Activated CD4-positive, alpha-beta T cell treated with anti-CD3 and anti-CD28 coated beads, Interleukin-2, amount 50 U/mL, for 48 hours (primary cell): ENCODE data around the gene CENPH.
"Not testable (repeated sequence)": the region's sequence is repeated elsewhere in the genome, so short reads cannot be mapped to it uniquely, and the experiment has no call there.

Experiments
- DNase-seq, 2 experiments: peaks; one replicate each; pipeline ENCODE4 v3.0.0-alpha.2; 2020

CENPH gene, protein sequence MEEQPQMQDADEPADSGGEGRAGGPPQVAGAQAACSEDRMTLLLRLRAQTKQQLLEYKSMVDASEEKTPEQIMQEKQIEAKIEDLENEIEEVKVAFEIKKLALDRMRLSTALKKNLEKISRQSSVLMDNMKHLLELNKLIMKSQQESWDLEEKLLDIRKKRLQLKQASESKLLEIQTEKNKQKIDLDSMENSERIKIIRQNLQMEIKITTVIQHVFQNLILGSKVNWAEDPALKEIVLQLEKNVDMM

DNA sequence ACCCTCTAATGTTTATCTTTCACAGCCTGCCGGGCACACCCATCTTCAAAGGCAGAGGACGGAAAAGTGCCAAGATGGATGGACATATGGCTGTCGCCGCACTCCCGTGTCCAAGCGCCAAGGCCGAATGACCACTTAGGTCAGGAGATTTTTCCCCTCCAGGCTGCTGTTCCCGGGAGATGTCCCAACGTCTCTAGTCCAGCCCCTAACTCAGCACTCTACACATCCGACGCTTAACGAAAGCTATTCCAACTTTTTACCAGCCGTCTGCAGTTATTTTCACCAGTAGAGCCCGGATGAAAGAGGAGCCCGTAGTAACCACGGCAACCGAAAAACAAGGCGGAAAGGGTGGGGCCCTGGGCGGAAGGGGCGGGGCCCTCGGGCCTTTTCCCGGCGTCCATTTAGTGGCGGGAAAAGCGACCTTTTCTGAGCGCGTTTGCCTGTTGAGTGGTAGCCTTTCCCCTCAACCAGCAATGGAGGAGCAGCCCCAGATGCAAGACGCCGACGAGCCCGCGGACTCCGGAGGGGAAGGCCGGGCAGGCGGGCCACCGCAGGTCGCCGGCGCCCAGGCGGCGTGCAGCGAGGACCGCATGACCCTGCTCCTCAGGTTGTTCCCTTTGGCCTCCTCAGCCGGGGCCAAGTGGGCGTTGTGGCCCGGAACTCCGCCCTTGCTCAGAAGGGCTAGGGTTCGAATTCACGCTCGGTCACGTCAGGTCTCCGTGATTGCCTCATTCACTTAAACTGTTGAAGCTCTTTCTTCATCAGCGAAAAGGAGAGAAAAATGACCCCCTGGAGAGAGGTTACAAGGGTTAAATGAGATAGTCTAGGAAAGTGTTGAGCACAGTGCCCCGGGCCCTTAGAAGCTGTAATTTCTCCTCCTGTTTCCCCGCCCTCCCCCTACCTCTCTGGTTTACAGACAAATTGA is at the start of gene CENPH:
CENPH (plus strand) TSS at position 422 of the 925 bp plus-strand sequence; CDS start at position 474, 52 bp downstream.
- peak; percentile 94 to 96 for DNase-seq

DNA sequence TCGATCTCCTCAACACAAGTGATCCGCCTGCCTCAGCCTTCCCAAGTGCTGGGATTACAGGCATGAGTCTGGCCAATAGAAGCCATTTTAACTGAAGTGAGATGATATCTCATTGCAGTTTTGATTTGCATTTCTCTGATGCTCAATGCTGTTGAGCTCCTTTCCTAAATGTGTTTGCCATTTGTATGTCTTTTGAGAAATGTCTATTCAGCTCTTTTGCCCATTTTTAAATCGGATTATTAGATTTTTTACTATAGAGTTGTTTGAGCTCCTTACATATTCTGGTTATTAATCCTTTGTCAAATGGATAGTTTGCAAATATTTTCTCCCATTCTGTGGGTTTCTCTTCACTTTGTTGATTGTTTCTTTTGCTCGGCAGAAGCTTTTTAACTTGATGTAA is 49.1 kb upstream of the CENPH start:
- not testable (repeated sequence) for DNase-seq

DNA sequence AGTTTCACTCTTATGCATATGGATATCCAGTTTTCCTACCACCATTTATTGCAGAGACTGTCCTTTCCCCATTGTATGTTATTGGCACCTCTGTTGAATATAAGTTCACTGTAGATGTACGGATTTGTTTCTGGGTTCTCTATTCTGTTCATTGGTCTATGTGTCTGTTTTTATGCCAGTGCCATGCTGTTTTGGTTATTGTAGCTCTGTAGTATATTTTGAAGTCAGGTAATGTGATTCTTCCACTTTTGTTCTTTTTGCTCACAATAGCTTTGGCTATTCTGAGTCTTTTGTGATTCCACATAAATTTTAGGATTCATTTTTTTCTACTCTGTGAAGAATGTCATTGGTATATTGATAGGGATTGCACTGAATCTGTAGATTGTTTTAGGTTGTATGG is 48.6 kb upstream of the CENPH start:
- DNase-seq, result no peak

DNA sequence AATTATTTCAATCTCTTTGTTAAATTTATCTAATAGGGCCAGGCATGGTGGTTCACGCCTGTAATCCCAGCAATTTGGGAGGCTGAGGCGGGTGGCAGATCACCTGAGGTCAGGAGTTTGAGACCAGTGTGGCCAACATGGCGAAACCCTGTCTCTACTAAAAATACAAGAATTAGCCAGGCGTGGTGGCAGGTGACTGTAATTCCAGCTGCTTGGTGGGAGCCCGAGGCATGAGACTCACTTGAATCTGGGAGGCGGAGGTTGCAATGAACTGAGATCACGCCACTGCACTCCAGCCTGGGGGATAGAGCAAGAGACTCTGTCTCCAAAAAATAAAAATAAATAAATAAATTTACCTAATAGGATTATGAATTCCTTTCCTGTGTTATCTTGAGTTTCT is 40.8 kb upstream of the CENPH start:
- DNase-seq, result not testable (repeated sequence)

DNA sequence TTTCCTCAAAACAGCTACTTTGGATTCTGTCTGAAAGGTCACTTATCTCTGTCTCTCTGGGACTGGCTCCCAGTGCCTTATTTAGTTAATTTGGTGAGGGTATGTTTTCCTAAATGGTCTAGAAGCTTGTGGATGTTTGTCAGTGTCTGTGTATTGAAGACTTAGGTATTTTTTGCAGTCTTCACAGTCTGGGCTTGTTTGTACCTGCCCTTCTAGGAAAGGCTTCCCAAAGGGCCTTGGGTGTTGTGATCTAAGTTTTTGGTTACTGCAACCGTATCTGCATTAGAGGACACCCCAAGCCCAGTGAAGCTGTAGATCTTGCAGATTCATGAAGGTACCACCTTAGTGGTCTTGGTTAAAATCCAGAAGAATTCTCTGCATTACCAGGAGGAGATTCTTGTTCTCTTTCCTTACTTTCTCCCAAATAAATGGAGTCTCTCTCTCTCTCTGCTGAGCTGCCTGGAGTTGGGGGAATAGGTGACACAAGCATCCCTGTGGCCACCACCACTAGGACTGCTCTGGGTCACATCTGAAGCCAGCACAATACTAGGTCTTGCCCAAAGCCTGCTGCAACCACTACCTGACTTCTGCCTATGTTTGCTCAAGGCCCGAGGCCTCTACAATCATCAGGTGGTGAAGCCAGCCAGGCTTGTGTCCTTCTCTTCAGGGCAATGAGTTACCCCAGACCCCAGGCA is 40.3 kb upstream of the CENPH start:
- DNase-seq, result no peak

DNA sequence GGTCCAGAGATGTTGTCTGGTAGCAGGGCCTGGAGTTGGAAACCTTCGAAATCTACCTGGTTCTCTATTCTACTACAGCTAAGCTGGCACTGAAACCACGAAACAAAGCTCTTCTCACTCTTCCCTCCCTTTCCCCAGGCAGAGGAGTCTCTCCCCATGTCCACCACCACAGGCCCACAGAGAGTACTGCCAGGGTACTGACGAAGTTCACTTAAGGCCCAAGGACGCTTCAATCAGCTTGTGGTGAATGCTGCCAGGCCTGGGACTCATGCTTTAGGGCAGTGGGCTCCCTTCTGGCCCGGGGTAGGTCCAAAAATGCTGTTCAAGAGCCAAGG is 39.7 kb upstream of the CENPH start:
- no peak for DNase-seq

DNA sequence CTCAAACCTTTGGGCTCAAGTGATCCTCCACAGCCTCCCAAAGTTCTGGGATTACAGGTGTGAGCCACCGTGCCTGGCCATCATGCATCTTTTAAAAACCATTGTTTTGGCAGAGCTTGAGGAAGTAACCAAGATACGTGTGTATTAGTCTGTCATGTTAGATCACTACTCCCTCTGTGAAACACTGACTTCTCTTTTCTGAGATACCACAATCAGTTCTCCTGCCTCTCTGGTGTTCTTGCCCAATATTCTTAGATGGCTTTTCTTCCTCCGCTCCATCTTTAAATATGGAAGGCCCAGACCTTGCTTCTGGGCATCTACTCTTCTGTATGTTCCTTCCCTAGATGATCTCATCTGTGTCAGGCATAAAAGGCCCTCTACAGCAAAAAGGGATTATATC is 36.7 kb upstream of the CENPH start:
- no peak for DNase-seq

DNA sequence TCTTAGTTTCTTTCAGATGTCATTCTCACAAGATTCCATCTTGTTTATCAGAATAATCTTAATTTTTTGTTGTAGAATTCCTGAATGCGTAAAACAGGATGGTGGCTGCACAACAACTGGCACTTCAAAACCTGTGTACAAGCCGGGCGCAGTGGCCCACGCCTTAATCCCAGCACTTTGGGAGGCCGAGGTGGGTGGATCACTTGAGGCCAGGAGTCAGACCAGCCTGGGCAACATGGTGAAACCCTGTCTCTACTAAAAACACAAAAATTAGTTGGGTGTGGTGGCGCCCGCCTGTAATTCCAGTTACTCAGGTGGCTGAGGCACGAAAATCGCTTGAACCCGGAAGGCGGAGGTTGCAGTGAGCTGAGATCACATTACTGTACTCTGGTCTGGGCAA is 32.9 kb upstream of the CENPH start:
- no peak for DNase-seq

DNA sequence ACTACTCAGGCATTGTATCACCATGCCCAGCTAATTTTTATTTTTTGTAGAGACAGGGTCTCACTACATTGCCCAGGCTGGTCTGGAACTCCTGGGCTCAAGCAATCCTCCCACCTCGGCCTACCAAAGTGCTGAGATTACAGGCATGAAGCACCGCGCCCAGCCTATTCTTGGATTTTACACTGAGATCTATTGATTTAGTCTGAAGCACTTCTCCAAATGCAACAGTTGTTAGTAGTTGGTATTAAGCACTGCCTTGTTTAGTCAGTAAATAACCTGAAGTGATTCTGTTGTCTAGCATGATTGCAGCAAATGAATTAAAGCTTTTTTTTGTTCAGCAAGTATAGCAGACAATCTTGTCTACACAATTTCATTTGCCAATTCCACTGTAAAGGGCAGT is 31.3 kb upstream of the CENPH start:
- DNase-seq, result no peak

DNA sequence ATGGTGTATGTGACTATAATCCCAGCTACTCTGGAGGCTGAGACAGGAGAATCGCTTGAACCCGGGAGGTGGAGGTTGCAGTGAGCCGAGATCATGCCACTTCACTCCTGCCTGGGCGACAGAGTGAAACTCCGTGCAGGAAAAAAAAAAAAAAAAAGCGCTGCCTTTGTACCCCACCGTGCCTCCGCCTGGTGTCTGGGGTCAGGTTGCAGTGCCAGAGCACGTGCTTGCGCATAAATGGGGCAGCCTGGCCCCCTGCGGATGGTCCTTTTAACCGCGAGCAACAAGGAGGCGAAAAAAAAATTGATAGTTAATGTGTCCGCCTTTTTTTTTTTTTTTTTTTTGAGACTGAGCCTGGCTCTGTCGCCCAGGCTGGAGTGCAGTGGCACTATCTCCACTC is 28.7 kb upstream of the CENPH start:
- no peak for DNase-seq

DNA sequence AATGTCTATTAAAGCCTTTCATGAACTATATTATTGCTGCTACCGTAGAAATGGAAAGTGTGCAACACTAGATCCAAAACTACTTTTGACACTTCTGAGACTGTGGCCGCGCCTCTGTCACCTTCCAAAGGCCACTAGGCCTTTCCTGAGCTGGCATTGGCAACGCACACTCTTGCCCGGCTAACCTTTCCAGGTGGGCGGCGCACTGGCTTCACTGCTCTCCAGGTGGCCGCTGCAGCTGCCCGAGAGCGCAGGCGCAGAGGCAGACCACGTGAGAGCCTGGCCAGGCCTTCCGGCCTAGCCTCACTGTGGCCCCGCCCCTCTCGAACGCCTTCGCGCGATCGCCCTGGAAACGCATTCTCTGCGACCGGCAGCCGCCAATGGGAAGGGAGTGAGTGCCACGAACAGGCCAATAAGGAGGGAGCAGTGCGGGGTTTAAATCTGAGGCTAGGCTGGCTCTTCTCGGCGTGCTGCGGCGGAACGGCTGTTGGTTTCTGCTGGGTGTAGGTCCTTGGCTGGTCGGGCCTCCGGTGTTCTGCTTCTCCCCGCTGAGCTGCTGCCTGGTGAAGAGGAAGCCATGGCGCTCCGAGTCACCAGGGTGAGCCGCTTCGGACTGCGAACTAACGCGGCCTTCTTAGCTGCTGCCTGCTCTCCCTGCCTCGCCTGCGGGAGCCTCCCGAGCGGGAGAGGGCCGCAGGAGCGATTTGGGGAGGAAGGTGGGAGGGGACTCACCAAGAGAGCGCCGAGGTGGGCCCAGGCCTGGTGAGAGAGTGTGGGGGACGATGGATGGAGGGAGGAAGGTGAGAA is 22.5 kb upstream of the CENPH start, which contains the start of gene CCNB1:
CCNB1 (plus strand) TSS at position 465 of the 807 bp plus-strand sequence; CDS start at position 578, 113 bp downstream.
- peak; percentile 99 for DNase-seq

DNA sequence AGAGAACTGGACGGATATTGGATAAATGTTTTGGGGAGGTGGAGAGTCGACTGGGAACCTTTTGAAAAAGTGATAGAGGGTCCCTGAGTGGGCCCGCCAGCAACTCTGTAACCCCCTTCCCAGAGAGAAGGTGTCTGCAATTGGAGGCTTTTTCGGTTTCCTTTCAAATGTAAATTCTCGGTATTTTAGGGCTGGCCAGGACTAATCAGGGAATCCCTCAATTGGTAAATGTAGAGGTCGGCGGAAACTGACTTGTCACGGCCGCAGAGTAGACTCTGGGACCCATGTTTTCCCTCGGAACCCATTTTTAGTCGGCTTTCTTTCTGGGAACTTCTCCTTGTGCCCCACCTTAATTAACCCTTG is 21.9 kb upstream of the CENPH start:
- no peak for DNase-seq

DNA sequence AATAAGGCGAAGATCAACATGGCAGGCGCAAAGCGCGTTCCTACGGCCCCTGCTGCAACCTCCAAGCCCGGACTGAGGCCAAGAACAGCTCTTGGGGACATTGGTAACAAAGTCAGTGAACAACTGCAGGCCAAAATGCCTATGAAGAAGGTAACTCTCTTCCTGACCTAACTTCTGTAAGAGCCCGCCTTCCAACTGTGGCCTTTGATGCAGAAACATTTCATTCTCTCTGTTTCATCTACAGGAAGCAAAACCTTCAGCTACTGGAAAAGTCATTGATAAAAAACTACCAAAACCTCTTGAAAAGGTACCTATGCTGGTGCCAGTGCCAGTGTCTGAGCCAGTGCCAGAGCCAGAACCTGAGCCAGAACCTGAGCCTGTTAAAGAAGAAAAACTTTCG is 21.5 kb upstream of the CENPH start:
- no peak for DNase-seq

DNA sequence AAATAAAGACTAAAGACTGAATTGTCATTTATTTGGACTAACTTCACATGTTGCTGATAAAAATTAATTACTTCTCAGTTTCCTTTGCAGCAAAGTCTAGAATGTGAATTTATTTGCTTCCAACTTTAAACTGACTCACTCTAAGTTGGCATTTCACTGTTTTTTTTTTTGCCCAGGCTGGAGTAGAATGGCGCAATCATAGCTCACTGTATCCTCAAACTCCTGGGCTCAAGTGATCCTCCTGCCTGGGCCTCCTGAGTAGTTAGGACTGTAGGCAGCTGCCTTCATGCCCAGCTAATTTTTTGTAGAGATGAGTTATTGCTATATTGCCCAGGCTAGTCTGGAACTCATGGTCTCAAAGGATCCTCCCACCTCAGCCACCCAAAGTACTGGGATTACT is 18.9 kb upstream of the CENPH start:
- DNase-seq, result no peak

DNA sequence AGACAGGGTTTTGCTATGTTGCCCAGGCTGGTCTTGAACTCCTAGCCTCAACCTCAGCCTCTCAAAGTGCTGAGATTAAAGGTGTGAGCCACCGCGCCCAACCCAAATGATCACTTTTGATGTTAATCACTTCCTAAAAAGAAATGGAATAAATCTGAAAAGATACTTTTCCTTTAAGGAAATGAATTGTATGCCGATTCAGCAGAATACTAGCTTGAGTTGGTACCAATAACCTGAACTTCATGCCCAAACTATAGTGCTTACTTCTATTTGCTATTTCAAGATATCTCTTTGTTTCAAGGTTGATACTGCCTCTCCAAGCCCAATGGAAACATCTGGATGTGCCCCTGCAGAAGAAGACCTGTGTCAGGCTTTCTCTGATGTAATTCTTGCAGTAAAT is 18.4 kb upstream of the CENPH start:
- DNase-seq, result no peak

DNA sequence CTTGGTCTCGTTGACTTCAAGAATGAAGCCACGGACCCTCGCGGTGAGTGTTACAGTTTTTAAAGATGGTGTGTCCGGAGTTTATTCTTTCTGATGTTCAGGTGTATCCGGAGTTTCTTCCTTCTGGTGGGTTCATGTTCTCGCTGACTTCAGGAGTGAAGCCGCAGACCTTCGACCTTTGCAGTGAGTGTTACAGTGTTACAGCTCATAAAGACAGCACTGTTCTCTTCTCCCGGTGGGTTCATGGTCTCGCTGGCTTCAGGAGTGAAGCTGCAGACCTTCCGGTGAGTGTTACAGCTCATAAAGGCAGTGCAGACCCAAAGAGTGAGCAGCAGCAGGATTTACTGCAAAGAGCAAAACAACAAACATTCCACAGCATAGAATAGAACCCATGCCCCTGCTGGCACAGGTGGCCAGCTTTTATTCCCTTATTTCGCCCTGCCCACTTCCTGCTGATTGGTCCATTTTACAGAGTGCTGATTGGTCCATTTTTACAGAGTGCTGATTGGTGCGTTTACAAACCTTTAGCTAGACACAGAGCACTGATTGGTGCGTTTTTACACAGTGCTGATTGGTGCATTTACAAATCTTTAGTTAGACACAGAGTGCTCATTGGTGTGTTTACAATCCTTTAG is 7.6 kb upstream of the CENPH start:
- DNase-seq, result not testable (repeated sequence)

DNA sequence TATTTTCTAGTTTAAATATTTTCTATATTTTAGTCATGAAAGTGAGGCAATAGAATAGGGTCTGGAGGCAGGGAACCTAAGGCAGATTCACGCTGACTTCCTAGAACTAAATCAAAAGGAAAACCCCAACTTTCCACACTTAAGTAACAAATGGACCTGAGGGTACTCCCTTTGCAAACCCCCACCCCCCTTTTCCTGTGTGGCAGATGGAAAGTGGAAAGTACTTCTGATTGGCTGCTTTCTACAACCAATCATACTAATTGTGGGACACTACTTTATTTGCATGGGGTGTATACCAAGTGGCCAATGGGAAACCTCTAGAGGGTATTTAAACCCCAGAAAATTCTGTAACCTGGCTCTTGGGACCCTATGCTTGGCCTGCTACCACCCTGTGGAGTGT is 4.8 kb upstream of the CENPH start:
- no peak for DNase-seq

DNA sequence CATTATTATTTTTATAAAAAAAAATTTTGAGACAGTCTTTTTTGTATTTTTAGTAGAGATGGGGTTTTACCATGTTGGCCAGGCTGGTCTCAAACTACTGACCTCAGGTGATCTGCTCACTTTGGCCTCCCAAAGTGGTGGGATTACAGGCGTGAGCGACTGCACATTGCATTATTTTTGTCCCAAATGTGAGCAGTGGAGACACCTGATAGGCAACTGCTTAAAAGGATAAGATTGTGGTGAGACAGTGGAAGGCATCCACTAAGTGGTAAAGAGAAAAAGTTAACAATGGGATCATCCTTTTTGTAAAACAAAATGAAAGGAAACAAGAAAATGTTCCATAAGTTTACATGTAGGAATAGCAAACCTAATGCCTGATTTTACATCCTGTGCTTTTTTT is 2.0 kb upstream of the CENPH start:
- no peak for DNase-seq

DNA sequence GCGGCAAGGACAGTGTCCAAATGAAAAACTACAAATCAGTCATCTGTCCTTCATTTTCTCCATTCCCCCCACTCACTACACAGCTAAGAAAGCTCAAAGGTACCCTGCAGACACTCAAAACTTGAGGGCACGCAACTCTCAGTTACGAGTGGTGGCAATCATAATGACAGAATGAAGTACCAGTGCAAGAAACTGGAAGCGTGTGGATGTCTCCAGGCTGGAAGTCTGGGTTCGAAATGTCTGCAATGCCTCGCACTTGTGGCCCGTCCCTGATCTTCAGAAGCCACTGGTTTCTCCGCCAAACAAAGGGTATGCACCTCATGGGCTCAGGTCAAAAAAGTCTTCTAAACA is 597 bp upstream of the CENPH start:
- DNase-seq, result no peak

DNA sequence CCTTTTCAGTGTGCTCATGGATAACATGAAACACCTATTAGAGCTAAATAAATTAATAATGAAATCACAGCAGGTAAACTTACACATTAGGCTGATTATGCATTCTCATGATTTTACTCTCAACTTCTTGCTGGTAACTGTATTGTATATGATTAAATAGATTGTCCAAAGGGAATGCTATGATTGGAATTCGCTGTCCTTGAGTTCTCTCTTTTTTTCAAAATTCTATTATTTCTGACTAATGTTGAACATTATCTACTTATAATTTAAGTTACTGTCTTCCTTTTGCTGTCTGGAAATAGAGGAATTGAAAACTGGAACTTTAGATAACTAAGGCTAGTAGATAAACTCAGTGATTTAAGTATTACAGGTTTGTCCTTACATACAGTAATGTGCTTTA is 13.1 kb downstream of the CENPH start:
- no peak for DNase-seq

DNA sequence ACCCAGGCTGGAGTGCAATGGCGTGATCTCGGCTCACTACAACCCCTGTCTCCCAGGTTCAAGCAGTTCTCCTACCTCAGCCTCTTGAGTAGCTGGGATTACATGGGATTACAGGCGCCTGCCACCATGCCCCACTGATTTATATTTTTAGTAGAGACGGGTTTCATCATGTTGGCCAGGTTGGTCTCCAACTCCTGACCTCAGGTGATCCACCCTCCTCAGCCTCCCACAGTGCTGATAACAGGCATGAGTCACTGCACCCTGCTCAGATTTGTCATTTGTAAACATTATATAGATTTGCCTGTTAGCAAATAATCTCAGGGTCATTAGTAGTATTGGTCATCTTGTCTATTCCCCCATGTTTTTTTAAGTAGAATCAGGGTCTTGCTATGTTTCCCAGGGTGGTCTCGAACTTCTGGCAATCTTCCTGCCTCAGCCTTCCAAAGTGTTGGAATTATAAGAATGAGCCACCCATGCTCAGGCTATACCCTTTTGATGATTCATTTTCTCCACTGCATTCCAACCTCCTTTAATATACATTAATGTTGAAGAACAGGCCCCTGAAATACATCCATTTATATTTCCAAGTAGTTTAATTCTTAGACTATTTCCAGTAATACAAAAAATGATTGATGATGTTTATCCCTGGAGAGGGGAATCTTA is 17.3 kb downstream of the CENPH start:
- DNase-seq, result no peak

DNA sequence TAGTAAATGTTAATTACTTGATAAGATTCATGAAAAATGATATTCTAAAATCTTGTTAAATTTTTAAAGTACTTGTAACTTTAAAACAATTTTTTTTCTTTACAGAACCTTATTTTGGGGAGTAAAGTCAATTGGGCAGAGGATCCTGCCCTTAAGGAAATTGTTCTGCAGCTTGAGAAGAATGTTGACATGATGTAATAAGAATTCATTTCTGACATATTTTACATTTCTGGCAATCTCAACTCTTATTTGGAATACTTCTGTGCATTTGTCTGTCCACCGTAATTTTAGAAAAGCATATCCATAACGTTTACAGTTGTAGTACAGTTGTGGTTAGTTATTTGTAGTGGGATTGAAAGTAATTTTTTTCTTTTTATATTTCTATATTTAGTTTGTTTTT is 20.2 kb downstream of the CENPH start:
- no peak for DNase-seq
